22Rv1 (cell line): ENCODE results near the gene RPL5.

Source experiments
- ZFX ChIP-seq: fragments of 450-650 bp; IDR thresholded peaks from 2 replicates; pipeline ENCODE4 v1.6.1; 2017; ENCODE audit warnings: antibody characterized with exemption, borderline replicate concordance
- TF ChIP-seq, protein P1 (sequence below): fragments of 450-650 bp; IDR thresholded peaks from 2 replicates; pipeline ENCODE4 v1.5.1; 2017; ENCODE audit warnings: mild to moderate bottlenecking

DNA sequence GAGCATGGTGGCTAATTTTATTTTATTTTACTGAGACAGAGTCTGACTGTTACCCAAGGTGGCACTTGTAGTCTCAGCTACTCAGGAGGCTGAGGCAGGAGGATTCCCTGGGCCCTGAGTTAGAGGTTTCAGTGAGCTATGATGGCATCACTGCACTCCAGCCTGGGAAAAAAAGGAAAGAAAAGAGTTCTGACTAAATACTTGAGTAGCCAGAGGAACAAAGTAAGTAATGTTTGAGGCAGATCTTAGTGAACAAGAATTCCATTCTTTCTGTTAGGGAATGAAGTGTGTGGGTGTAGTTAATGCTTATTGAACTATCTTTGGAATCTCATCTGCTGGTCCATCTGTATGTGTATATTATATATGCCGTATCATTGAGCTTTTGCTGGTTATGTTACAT is 33.9 kb upstream of the RPL5 start:
- TF ChIP-seq, protein P1, sequence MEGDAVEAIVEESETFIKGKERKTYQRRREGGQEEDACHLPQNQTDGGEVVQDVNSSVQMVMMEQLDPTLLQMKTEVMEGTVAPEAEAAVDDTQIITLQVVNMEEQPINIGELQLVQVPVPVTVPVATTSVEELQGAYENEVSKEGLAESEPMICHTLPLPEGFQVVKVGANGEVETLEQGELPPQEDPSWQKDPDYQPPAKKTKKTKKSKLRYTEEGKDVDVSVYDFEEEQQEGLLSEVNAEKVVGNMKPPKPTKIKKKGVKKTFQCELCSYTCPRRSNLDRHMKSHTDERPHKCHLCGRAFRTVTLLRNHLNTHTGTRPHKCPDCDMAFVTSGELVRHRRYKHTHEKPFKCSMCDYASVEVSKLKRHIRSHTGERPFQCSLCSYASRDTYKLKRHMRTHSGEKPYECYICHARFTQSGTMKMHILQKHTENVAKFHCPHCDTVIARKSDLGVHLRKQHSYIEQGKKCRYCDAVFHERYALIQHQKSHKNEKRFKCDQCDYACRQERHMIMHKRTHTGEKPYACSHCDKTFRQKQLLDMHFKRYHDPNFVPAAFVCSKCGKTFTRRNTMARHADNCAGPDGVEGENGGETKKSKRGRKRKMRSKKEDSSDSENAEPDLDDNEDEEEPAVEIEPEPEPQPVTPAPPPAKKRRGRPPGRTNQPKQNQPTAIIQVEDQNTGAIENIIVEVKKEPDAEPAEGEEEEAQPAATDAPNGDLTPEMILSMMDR = no peak
- TF ChIP-seq ZFX = no peak
